ENCODE data around the gene KLHDC4. TPM values are rescaled to one million over a fixed set of nuclear protein-coding genes. Genes with fewer than 3 reads are reported as not detected.

KLHDC4 gene
- total and polyA plus RNA-seq, 9 of the 15 experiments (the other 6 are each of a cell fraction or from before 2014, with no cell fraction given): 1.3 to 68.1 (median 32.8) TPM

- H4K20me1 ChIP-seq (replicated peaks; ENCODE audit: control insufficient read depth, insufficient read depth, low read length): peaks cover 8% of the 10 kb centered on the region
- in situ Hi-C loops (cut with MboI): no loop called here
- no peak overlapping the region for H2AFZ ChIP-seq (ENCODE audit: low read depth, low read length)
- no peaks in the 10 kb centered on the region for H3K36me3 ChIP-seq (ENCODE audit: control insufficient read depth, insufficient read depth, low read length)
- DNase-seq (ENCODE audit: extremely low read depth in 1 of 4, low spot score in 3 of 4) (no peak), FAIRE-seq (no peak), ATAC-seq (no peak)
- no peak overlapping the region for H3K4me3 ChIP-seq
- H3K79me2 ChIP-seq (ENCODE audit: control insufficient read depth, insufficient read depth, low read length): no peaks in the 10 kb centered on the region
- H3K4me1 ChIP-seq (replicated peaks in 1 of 2; ENCODE audit: control insufficient read depth in 2 of 2, insufficient read depth in 2 of 2, low read length in 2 of 2): peaks cover 0 to 39% of the 10 kb centered on the region in 2 experiments; a peak in 2 of 5 replicates
- POLR2A ChIA-PET: interaction anchor here (1.7 kb wide), 1 partner anchor 8 kb away, joined by 4 read pairs; no protein-coding TSS in a partner anchor
- H3K9ac ChIP-seq (ENCODE audit: insufficient read depth in 1 of 2, low read depth in 2 of 2, low read length in 2 of 2): no peak overlapping the region
- H3K27ac ChIP-seq (ENCODE audit: extremely low read depth, low read depth, low read length): no peak overlapping the region
- CTCF ChIA-PET (ENCODE audit: low intra/inter-chr PET ratio): no interaction called here
- BruUV-seq (replicated peaks): no TSS peak
- H3K9me1 ChIP-seq (ENCODE audit: control insufficient read depth, insufficient read depth, low read length): no peaks in the 10 kb centered on the region
- peaks cover 22 to 72% of the 10 kb centered on the region in 2 experiments; a peak in 4 of 5 replicates for H3K27me3 ChIP-seq (ENCODE audit: control insufficient read depth in 2 of 2, insufficient read depth in 2 of 2, low read length in 2 of 2)
- intact Hi-C loops (cut with micrococcal nuclease): no loop called here
- no peak overlapping the region for H3K4me2 ChIP-seq (ENCODE audit: insufficient read depth, low read length)
- WGBS (ENCODE audit: insufficient coverage, low coverage, missing lambda C conversion rate): 23% methylated on average over 7 of the region's 13 CpGs
- no peaks in the 10 kb centered on the region for H3K9me3 ChIP-seq (replicated peaks; ENCODE audit: control insufficient read depth, insufficient read depth, low read depth, low read length)
- TF ChIP-seq ESRRB (CRISPR knock-in tag; IDR thresholded peaks at IDR 0.05; ENCODE audit: borderline replicate concordance) (no peak), ARID3B (CRISPR knock-in tag; IDR thresholded peaks at IDR 0.05; ENCODE audit: borderline replicate concordance) (no peak), ASH1L (IDR thresholded peaks at IDR 0.05; ENCODE audit: borderline replicate concordance, low read depth, partially characterized antibody) (no peak), ZNF12 (CRISPR knock-in tag; IDR thresholded peaks at IDR 0.05) (no peak), ZNF57 (CRISPR knock-in tag; IDR thresholded peaks at IDR 0.05) (no peak), LCOR (CRISPR knock-in tag; IDR thresholded peaks at IDR 0.05) (no peak), SRF (CRISPR knock-in tag; IDR thresholded peaks at IDR 0.05) (no peak), MEF2D (tag; conservative IDR thresholded peaks at IDR 0.05; ENCODE audit: low read depth) (no peak), DPF2 (IDR thresholded peaks at IDR 0.05) (no peak), MCM3 (IDR thresholded peaks at IDR 0.05) (no peak), MAFF (IDR thresholded peaks at IDR 0.05; ENCODE audit: low read length) (no peak)
These were observed 80.0 kb downstream of the KLHDC4 start for GRCh38 chr16:87685766-87686165.
